Pons (tissue), 1 donor: Measurements from ENCODE around the gene CEACAM6.
"Not testable (repeated sequence)": the region's sequence is repeated elsewhere in the genome, so short reads cannot be mapped to it uniquely, and the experiment has no call there.

Source experiments
- DNase-seq: peaks from one replicate; pipeline ENCODE4 v3.0.0-alpha.2; 2016; ENCODE audit warnings: low spot score

The CEACAM6 gene

DNA sequence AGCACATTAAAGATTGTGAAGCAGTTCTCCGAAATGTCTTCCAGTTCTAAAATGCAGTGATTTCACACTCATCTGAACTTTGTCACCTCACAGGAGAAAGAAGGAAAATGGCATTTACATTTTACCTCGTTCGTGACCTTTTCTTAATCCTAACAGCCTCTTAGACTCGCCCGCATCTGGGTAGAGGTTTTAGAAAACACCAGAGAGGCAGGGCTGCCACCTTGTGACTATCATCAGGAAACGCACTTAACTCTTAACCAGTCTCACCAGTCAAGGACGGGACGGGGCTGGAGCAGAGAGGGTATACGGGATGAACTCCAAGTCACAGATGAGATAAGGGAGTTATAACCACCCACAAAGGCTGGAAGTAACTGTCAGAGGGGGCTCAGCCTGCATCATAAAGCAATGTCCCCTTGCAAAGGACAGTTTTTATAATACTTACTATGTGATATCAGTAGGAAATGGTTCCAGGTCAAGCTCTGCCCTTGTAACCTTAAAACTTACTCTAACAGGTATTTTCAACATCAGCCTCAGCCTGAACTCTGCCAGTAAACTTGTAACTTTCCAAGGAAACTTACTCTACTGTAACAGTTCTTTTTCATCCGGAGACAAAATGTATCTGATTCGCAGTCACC lies 8.6 kb upstream of the CEACAM6 start:
- DNase-seq: peak; percentile 37

DNA sequence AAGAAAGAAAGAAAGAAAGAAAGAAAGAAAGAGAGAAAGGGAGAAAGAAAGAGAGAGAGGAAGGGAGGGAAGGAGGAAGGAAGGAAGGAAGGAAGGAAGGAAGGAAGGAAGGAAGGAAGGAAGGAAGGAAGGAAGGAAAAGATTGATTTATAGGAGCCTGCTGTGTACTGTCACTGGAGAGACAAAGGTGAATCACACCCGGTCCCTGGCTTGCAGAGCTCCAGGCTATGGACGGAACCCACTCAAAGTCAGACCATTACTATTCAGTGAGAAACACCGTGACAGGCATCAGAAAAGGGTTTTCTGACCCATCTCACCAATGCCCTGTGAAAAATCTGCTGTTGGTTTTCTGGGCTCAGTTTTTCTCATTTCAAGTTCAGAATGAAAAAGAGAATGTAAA lies 7.3 kb upstream of the CEACAM6 start:
- no peak for DNase-seq

DNA sequence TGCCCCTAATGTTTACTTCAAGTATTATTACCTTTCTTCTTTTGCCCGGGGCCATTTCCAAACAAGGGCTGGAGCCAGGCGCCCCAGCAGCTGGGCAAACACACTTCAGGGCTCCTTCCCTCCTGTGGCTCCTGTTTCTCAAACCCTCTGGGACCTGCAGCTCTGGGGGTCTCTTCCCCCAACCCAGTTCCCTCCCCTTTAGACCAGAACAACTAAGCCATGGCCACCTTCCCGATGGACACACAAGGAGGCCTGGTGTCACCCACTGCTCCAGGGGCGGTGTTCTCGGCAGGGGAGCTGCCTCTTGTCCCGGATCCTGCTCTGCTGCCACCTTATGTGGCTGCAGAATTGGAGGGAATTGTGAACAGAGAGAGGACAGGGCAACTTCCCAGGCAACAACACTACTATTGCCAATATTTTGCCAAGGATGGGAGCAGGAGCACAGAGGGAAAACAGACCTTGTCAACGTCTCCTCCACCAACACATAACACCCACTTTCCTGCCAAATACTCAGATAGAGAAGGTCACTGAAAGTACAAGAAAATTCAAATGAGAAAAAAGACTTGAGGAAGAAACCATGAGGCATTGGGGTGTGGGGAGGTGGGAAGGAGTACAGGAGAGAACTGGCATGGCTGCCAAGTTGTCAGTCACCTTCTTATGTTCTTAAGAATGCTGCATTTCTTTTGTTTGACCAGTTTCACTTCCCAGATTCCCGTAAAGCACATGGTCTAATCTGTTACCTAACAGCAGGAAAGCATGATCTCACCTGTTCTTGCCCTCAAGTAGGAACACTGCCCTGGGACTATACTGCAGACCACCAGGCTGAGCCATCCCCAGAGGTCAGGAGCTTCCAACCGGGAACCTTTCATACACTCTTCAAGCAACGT lies 4.8 kb upstream of the CEACAM6 start:
- DNase-seq: not testable (repeated sequence)

DNA sequence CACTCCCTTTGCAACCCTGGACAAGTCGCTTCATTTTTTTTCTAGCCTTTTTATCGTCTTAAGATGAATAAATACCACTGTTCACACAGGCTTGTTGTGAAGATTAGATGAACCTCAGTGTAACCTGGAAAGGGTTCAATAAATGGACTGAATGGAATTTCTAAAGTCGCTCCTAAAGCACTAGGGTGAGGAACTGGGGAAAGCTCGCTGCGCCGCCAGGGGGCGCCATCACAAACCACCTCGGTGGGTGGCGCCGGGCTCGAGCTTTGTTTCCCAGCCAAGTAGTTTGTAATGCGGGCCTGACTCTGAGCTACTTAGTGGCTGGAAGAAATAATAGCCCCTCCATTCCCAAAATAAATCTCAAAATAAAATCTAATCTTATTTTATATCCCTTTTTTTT lies 2.2 kb upstream of the CEACAM6 start:
- DNase-seq: no peak

DNA sequence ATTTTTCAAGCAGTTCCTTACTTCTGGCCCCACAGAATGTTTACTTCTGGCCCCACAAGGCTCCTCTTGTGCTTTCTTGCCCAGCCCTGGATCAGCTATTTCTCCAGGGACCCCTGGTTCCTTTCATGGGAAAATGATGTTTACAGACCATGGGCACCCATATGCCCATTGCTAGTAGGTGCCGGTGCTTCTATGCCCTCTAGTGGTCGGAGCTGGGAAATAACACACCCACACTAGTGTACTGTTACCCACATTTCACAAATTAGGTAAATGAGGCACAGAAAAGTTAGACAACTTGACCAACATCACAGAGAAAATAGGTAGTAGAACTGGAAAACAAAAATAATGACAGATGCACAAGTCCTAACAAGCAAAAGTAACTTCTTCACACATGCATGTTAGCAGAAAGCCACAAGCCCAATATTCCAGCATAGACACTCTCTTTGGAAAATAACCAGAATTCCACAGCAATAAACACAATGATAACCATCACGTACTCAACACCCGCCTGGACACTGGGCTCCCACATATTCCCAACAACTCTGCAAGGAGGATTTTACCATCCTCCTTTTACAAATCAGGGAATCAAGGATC lies 1.3 kb upstream of the CEACAM6 start:
- peak; percentile 14 for DNase-seq

DNA sequence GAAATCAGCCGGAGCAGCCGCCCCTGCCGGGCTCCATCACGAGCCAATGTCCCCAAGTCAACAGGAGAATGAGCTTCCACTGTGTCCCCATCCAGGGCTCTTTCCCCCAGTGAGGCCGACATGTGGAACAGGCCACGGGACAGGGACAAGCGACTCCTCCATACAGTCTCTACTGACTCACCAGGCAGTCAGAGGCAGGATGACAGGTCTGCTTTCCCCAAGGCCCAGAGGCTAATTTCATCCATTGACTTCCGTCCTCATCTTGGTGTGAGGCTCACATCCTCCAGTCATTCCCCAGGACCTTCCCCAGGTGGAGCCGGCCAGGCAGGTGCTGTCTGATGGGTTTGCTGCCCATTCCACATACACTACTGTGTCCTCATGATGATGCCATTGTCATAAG lies 3.5 kb downstream of the CEACAM6 start:
- DNase-seq: no peak

DNA sequence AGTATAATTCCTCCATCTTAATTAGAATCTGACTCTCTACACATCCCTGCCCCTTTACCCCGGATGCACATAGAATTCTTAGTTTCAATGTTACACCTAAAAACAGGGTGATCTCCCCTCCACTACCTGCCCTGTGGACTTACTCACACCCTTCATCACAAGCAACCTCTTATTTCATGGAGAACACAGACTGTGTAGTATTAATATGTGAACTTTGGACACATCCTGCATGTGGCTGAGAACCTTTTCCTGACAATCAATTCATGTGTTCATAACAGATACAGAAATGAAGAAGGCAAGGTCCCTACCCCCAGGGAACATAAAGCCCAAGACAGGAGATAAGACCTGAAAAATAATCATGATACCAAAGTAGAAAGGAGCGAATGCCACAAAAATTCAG lies 11.8 kb downstream of the CEACAM6 start:
- DNase-seq: no peak

DNA sequence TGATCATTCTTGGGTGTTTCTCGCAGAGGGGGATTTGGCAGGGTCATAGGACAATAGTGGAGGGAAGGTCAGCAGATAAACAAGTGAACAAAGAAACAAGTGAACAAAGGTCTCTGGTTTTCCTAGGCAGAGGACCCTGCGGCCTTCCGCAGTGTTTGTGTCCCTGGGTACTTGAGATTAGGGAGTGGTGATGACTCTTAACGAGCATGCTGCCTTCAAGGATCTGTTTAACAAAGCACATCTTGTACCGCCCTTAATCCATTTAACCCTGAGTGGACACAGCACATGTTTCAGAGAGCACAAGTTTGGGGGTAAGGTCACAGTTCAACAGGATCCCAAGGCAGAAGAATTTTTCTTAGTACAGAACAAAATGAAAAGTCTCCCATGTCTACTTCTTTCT lies 12.8 kb downstream of the CEACAM6 start:
- not testable (repeated sequence) for DNase-seq

DNA sequence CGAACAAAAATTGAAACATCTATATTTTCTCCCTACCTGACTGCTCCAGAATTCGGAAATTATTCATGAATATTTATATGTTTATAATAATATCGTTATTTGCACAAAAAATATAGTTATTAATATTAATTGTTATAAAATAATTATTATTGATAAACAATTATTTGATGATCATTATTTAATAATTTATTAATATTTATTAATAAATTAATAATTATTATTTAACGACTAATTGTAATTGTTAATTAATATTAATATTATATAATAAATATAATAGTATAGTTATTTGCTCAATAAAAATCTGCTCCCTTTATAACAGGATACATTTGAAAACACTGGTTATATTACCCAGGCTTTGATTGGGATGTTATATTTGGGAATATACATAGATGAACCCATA lies 14.3 kb downstream of the CEACAM6 start:
- DNase-seq: no peak

DNA sequence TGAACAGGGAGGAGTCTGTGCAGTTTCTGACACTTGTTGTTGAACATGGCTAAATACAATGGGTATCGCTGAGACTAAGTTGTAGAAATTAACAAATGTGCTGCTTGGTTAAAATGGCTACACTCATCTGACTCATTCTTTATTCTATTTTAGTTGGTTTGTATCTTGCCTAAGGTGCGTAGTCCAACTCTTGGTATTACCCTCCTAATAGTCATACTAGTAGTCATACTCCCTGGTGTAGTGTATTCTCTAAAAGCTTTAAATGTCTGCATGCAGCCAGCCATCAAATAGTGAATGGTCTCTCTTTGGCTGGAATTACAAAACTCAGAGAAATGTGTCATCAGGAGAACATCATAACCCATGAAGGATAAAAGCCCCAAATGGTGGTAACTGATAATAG lies 16.1 kb downstream of the CEACAM6 start:
- no peak for DNase-seq

DNA sequence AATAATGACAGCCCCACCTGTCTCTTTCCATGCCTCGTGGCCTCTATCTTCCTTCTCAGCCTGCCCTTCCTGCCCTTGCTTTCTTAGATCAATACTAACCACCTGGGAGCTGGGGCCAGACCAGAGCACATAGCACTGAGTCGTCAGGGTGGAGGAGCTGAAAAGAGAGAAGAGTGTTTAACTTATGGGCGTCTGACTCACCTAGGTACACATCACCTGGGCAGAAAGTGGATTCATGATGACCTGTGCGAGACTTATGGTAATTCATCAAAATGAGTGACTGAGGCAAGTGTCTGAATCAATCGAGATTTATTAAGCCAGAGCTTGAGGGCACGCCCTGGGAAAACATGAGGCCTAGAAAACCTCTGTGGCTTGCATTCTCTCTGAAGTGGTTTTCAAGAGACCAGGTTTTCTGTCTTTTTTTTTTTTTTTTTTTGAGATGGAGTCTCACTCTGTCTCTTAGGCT lies 19.2 kb downstream of the CEACAM6 start:
- no peak for DNase-seq

DNA sequence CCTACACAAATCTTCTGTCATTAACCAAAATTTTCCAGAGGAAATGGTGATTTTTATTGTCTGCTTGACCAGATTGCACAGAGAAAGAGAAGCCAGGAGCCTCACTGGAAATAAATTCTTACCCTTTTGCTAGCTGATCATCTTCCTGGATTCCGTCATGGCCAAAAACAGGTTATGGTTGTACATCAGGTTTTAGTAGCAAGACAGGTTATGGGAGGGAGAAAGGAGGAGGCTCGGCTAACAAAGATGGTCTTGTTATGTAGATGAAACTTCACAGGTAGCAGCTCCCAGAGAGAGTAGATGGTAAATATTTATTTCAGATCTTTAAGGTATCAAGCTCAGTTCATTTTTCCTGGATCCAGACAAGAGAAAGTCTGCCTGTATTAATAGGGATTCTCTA lies 21.4 kb downstream of the CEACAM6 start:
- DNase-seq: no peak

DNA sequence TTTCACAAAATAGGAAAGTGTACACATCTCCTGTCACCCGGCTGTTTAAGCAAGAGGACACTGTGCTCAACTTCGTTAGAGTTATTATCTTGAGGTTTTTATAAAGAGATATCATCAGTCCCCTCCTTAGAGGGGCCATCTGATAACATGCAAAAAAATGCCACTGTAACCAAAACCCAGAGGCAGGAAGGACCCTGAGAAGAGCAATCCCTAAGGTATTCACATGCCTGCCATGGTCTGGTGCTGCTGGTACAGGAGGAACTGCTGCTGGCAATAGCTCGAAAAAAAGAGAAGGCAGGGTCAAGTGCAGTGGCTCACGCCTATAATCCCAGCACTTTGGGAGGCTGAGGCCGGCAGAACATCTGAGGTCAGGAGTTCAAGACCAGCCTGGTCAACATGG lies 28.3 kb downstream of the CEACAM6 start:
- DNase-seq: no peak

DNA sequence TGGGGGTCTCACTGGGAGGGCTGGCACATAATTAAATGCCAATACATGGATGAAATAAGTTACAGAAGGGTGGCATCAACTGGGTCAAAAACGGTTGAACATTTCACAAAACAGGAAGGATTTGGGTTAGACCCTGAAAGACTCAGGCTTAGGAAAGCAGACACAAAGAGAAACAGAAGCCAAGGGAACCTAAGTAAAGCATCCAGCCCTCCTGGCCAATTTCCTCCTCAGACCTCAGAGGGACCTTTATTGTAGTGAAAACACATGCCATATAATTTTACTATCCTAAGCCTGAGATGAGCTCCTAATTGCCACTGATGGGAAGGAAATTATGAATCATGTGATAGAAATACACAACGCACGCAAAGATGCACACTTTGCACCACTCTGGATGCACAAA lies 29.0 kb downstream of the CEACAM6 start:
- DNase-seq: no peak

DNA sequence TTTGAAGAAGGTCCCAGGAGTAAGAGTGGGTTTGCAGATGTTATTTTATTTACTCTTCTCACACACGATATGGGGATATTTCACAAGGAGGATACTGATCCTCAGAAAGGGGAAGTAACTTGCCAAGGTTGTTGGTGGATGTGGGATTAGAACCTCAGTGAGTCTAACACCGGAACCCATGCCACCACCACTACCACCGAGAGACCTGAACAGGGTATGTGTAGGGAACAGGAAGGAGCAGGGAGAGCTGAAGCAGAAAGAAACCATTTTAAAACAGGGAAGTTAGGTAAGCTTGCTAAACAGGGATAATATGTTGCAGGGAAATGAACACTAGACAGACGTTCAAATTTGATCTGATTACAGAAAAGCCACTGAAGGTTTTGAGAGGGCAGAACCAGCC lies 29.4 kb downstream of the CEACAM6 start:
- no peak for DNase-seq

DNA sequence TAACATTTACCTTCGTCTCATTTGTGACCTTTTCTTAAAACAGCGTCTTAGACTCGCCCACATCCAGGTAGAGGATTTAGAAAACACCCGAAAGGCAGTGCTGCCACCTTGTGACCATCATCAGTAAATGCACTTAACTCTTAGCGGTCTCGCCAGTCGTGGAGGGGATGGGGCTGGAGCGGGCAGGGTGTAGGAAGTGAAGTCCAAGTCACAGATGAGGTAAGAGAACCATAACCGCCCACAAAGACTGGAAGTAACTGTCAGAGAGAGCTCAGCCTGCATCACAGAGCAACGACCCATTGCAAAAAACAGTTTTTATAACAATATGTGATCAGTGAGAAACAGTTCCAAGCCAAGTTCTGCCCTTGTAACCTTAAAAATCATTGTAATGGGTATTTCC lies 30.3 kb downstream of the CEACAM6 start:
- DNase-seq: peak; percentile 49

DNA sequence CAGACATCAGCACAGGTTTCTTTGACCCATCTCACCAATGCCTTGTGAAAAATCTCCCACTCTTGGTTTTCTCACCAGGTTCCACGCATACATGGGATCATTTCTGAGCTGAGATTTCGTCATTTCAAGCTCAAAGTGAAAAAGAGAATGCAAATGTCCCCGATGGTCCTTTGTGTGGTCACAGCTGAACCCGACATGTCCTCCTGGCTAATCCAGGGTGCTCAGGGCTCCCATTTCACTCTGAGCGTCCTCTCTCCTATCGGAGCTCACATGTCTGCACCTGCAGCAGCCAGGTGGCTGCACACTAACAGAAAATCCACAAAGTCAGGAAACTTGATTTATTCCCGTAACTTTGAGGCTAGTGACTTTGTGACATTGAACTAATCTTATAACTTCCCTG lies 31.7 kb downstream of the CEACAM6 start:
- no peak for DNase-seq

DNA sequence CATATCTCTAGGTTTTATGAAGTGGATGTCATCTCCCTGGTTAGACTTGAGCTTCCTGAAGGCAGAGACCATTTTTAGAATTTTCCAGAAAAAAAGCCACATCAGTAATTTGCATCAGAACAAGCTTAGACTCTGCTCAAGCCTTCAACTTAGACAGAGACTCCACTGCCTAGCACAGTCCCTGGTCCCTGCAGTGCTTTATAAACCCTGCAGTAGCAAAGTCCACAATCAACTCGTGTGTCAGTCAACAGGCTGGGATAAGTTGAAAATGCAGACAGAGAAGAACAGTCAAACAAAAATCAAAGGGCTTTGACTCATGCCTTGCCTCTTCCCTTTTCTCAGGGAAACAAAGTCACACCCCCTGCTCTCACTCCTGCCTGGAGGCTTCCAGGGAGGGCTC lies 33.2 kb downstream of the CEACAM6 start:
- not testable (repeated sequence) for DNase-seq

DNA sequence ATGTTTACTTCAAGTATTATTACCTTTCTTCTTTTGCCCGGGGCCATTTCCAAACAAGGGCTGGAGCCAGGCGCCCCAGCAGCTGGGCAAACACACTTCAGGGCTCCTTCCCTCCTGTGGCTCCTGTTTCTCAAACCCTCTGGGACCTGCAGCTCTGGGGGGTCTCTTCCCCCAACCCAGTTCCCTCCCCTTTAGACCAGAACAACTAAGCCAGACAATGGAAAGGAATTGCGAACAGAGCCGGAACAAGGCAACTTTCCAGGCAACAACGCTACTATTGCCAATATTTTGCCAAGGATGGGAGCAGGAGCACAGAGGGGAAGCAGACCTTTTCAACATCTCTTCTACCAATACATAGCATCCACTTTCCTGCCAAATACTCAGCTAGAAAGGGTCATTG lies 33.7 kb downstream of the CEACAM6 start:
- DNase-seq: not testable (repeated sequence)

DNA sequence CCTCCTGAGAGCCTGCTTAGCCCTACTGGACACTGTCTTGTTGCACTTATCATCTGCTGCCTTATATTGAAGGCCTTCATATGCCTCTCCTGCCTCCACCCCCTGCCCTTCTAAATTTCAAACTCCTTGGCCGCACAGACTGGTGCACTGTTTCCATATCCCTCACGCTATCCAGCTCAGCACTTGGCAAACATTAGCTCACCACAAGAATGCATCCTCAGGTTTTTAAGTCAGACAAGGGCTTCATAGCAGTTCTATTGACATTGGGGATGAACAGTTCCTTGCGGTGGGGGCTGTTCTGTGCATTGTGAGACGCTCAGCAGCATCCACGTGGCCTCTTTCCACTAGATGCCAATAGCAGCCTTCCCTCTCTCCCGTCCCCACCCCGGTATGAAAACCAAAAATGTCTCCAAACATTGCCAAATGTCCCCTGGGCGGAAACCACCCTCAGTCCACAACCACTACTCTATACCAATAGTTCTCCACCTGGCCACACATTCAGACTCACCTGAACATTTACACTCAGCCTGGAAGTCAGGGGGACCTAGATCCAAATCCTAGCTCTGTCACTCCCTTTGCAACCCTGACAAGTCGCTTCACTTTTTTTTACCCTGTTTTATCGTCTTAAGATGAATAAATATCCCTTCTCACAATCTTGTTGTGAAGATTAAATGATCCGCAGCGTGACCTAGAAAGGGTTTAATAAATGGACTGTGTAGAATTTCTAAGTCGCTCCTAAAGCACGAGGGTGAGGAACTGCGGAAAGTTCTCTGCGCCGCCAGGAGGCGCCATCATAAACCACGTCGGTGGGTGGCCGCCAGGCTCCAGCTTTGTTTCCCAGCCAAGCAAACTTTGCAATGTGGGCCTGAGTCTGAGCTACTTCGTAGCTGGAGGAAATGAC lies 37.4 kb downstream of the CEACAM6 start:
- DNase-seq: no peak

DNA sequence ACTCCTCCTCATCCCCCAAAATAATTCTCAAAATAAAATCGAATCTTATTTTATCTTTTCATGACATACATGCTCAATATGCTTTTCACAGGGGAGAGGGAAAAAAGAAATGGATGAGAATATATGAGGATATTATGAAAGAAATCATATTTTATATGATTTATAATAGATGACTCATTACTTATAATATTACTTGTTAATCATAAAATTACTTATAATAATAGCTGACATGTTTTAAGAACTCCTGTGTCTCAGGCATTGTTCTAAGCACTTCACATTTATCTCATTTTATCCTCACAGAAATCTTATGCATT lies 38.0 kb downstream of the CEACAM6 start:
- DNase-seq: no peak

DNA sequence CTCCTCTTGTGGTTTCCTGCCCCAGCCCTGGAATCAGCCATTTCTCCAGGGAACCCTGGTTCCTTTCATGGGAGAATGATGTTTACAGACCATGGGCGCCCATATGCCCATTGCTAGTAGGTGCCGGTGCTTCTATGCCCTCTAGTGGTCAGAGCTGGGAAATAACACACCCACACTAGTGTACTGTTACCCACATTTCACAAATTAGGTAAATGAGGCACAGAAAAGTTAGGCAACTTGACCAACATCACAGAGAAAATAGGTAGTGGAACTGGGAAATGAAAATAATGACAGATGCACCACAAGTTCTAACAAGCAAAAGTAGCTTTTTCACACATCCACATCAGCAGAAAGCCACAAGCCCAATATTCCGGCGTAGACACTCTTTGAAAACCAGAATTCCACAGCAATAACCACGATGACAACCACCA lies 39.7 kb downstream of the CEACAM6 start:
- DNase-seq: peak; percentile 25
